ENCODE data around the gene DYSF.

Gene DYSF

DNA sequence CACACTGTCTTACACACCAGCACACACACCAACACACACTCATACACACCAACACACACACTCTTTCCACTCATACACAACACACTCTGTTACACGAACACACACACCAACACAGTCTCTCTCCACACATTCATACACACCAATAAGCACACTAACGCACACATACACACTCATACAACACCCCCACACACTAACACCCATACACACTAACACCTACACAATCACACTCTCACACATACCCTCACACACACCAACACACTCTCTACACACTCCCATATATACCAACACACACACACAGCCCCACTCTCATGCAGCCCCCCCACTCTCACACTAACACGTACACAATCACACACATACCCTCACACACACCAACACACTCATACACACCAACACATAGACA, 123.8 kb downstream of the DYSF start:
- H3K9me3 ChIP-seq (replicated peaks; ENCODE audit: insufficient read depth, low read length) = no peaks in the 10 kb centered on the region
- H3F3A ChIP-seq (ENCODE audit: insufficient read depth, low read length) = no peaks in the 10 kb centered on the region
- TF ChIP-seq, protein P1, sequence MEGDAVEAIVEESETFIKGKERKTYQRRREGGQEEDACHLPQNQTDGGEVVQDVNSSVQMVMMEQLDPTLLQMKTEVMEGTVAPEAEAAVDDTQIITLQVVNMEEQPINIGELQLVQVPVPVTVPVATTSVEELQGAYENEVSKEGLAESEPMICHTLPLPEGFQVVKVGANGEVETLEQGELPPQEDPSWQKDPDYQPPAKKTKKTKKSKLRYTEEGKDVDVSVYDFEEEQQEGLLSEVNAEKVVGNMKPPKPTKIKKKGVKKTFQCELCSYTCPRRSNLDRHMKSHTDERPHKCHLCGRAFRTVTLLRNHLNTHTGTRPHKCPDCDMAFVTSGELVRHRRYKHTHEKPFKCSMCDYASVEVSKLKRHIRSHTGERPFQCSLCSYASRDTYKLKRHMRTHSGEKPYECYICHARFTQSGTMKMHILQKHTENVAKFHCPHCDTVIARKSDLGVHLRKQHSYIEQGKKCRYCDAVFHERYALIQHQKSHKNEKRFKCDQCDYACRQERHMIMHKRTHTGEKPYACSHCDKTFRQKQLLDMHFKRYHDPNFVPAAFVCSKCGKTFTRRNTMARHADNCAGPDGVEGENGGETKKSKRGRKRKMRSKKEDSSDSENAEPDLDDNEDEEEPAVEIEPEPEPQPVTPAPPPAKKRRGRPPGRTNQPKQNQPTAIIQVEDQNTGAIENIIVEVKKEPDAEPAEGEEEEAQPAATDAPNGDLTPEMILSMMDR (IDR thresholded peaks at IDR 0.05; ENCODE audit: low read length) = no peak
- H3K4me3 ChIP-seq (ENCODE audit: low read length) = no peak overlapping the region
- no peak for DNase-seq
- no peak overlapping the region for H2AFZ ChIP-seq (ENCODE audit: low read length)
- no peak overlapping the region for H3K9ac ChIP-seq (ENCODE audit: low read length)
- no peaks in the 10 kb centered on the region for H3K79me2 ChIP-seq (ENCODE audit: low read length)
- no peaks in the 10 kb centered on the region for H3K9me2 ChIP-seq (replicated peaks; ENCODE audit: insufficient read depth, low read length)
- H3K27ac ChIP-seq (ENCODE audit: low read length) = no peak overlapping the region
- H3K4me2 ChIP-seq (ENCODE audit: low read depth, low read length) = no peak overlapping the region
- no peaks in the 10 kb centered on the region for H3K27me3 ChIP-seq (replicated peaks; ENCODE audit: insufficient read depth, low read length)
- no peaks in the 10 kb centered on the region for H3K4me1 ChIP-seq (ENCODE audit: low read length)
- H3K36me3 ChIP-seq (replicated peaks; ENCODE audit: insufficient read depth, low read length) = no peaks in the 10 kb centered on the region
- no peaks in the 10 kb centered on the region for H4K20me1 ChIP-seq (ENCODE audit: insufficient read depth, low read length)

DNA sequence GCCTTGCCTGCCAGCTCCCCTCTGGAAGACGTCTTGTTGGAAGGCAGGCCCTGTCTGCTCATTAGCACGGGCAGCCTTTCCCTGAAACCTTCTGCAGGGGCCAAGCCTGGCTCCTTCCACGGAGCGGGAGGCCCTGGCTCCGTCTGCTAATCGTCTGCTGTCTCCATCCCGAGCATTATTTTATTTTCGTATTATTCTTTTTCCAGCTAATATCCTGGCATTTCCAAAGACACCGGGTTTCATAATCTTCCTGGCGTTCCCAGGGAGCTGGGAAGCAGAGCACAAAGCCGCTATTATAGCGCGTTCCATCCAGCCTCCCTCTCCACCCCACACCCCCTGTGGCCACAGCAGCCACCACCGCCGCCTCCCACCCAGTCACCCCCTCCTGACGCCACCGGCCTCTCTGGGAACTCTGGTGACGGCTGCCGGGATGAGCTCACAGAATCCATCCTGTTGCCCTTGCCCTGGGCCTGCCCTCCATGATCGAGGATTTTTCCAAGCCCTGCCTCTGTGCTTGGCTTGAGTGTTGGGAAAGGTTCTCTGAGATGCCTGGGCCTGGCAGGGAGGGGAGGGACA, 125.5 kb downstream of the DYSF start:
- Histone ChIP-seq H3K4me1 (ENCODE audit: low read length) (no peaks in the 10 kb centered on the region), H3F3A (ENCODE audit: insufficient read depth, low read length) (no peaks in the 10 kb centered on the region), H3K4me2 (ENCODE audit: low read depth, low read length) (no peak overlapping the region), H3K9me3 (replicated peaks; ENCODE audit: insufficient read depth, low read length) (no peaks in the 10 kb centered on the region), H3K27me3 (replicated peaks; ENCODE audit: insufficient read depth, low read length) (no peaks in the 10 kb centered on the region), H3K36me3 (replicated peaks; ENCODE audit: insufficient read depth, low read length) (no peaks in the 10 kb centered on the region), H2AFZ (ENCODE audit: low read length) (no peak overlapping the region), H3K4me3 (ENCODE audit: low read length) (no peak overlapping the region), H3K9me2 (replicated peaks; ENCODE audit: insufficient read depth, low read length) (no peaks in the 10 kb centered on the region), H3K79me2 (ENCODE audit: low read length) (no peaks in the 10 kb centered on the region), H4K20me1 (ENCODE audit: insufficient read depth, low read length) (no peaks in the 10 kb centered on the region), H3K9ac (ENCODE audit: low read length) (no peak overlapping the region), H3K27ac (ENCODE audit: low read length) (no peak overlapping the region)
- DNase-seq = no peak
- TF ChIP-seq EZH2 (optimal IDR thresholded peaks at IDR 0.05; ENCODE audit: low read depth, low read length) (no peak), EZH2phosphoT487 (IDR thresholded peaks at IDR 0.05; ENCODE audit: low read length) (no peak)
- TF ChIP-seq, protein P1 (IDR thresholded peaks at IDR 0.05; ENCODE audit: low read length) = no peak

DNA sequence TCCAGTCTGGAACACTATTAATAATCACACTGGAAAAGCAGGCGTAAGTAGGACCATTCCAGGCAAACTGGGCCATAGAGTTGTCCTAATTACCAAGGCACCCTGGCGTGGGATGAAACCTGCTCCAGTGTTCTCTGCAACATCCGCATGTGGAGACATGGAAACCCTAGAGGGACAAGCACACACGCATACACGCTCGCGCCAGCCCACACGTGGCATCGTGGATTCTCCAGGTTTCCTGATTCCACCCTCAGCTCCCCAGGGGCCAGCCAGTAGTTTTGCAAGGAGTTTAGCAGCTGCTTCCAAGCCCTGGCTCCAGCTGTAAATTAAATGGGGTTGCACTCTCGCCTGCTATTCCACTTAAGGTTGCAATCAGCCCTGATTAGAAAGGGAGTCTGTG, 127.7 kb downstream of the DYSF start:
- no peak overlapping the region for H3K4me2 ChIP-seq (ENCODE audit: low read depth, low read length)
- no peaks in the 10 kb centered on the region for H3K9me2 ChIP-seq (replicated peaks; ENCODE audit: insufficient read depth, low read length)
- DNase-seq = no peak
- no peaks in the 10 kb centered on the region for H3F3A ChIP-seq (ENCODE audit: insufficient read depth, low read length)
- no peak overlapping the region for H3K27ac ChIP-seq (ENCODE audit: low read length)
- H3K4me3 ChIP-seq (ENCODE audit: low read length) = no peak overlapping the region
- no peaks in the 10 kb centered on the region for H3K9me3 ChIP-seq (replicated peaks; ENCODE audit: insufficient read depth, low read length)
- H3K36me3 ChIP-seq (replicated peaks; ENCODE audit: insufficient read depth, low read length) = no peaks in the 10 kb centered on the region
- no peak overlapping the region for H2AFZ ChIP-seq (ENCODE audit: low read length)
- TF ChIP-seq, protein P1 (IDR thresholded peaks at IDR 0.05; ENCODE audit: low read length) = no peak
- TF ChIP-seq EZH2phosphoT487 (IDR thresholded peaks at IDR 0.05; ENCODE audit: low read length) (no peak), EZH2 (optimal IDR thresholded peaks at IDR 0.05; ENCODE audit: low read depth, low read length) (no peak)
- no peak overlapping the region for H3K9ac ChIP-seq (ENCODE audit: low read length)
- H3K4me1 ChIP-seq (ENCODE audit: low read length) = no peaks in the 10 kb centered on the region
- no peaks in the 10 kb centered on the region for H3K79me2 ChIP-seq (ENCODE audit: low read length)
- H3K27me3 ChIP-seq (replicated peaks; ENCODE audit: insufficient read depth, low read length) = no peaks in the 10 kb centered on the region
- H4K20me1 ChIP-seq (ENCODE audit: insufficient read depth, low read length) = no peaks in the 10 kb centered on the region
